Gastroesophageal sphincter (tissue), 4 donors: Measurements from ENCODE around the gene ADCY2. TPM values are rescaled to one million over a fixed set of nuclear protein-coding genes. Genes with fewer than 3 reads are reported as not detected.

Experiments
- ATAC-seq: fragments of 150-250 bp; one replicate; pipeline ENCODE4 v1.9.1; 2016; ENCODE audit warnings: mild to moderate bottlenecking, moderate library complexity
- H3K27ac ChIP-seq, 4 donors: fragments of 200-600 bp; sonication (generic) in 3 of 4; 1 replicate in 3 of 4; 2 replicates in 1 of 4; pipeline ENCODE4 v1.5.1; 2016 to 2019
- H3K27me3 ChIP-seq: fragments of 200-600 bp; sonication (generic); one replicate; pipeline ENCODE4 v1.5.1; 2019
- H3K36me3 ChIP-seq, 2 donors: fragments of 200-600 bp; sonication (generic); one replicate each; pipeline ENCODE4 v1.5.1; 2019; ENCODE audit warnings: control low read depth in 1 of 2
- H3K4me1 ChIP-seq, 3 donors: fragments of 200-600 bp; sonication (generic); 1 replicate in 2 of 3; 2 replicates in 1 of 3; pipeline ENCODE4 v1.5.1; 2016 to 2019; ENCODE audit warnings: control low read depth in 2 of 3
- H3K4me3 ChIP-seq, 2 donors: fragments of 200-600 bp; sonication (generic); one replicate each; pipeline ENCODE4 v1.5.1; 2019; ENCODE audit warnings: mild to moderate bottlenecking in 1 of 2, moderate library complexity in 1 of 2
- H3K9me3 ChIP-seq, 3 donors: fragments of 200-600 bp; sonication (generic); one replicate each; pipeline ENCODE4 v1.5.1; 2017 to 2019; ENCODE audit warnings: control low read depth in 2 of 3
- EP300 ChIP-seq: sonication (generic); formaldehyde crosslinking; IDR thresholded peaks from one replicate; pipeline ENCODE4 v1.6.1; 2017; ENCODE audit warnings: antibody characterized with exemption, mild to moderate bottlenecking
- POLR2A ChIP-seq, 2 donors: fragments of 450-650 bp; IDR thresholded peaks; one replicate each; pipeline ENCODE4 v1.6.1; 2017; ENCODE audit warnings: antibody characterized with exemption in 2 of 2, mild to moderate bottlenecking in 2 of 2, moderate library complexity in 1 of 2
- POLR2AphosphoS5 ChIP-seq: sonication (generic); formaldehyde crosslinking; IDR thresholded peaks from one replicate; pipeline ENCODE4 v1.6.1; 2017; ENCODE audit warnings: antibody characterized with exemption
- WGBS, 2 donors: methylation state at CpG; one replicate each; pipeline ENCODE4 v1.1.5; 2018; ENCODE audit warnings: low coverage in 1 of 2; 5-methylcytosine and 5-hydroxymethylcytosine counted together
- total RNA-seq, 4 donors: library from RNA; depleted of rRNA; stranded (reverse); fragments of >200 nt; gene quantifications; one replicate each; pipeline ENCODE4 v1.1.0, GENCODE V29; 2016
- TF ChIP-seq, protein P1 (sequence below), 4 experiments: fragments of 200-600 bp in 2 of 4; fragments of 450-650 bp in 2 of 4; sonication (generic) in 1 of 4; IDR thresholded peaks; one replicate each; pipeline ENCODE4 v1.5.1; 2017 to 2019; ENCODE audit warnings: antibody characterized with exemption in 4 of 4, mild to moderate bottlenecking in 2 of 4, moderate library complexity in 2 of 4

The ADCY2 gene
- total RNA-seq, 4 donors from 2014 or later, result 5.8 to 15.9 (median 8.9) TPM

DNA sequence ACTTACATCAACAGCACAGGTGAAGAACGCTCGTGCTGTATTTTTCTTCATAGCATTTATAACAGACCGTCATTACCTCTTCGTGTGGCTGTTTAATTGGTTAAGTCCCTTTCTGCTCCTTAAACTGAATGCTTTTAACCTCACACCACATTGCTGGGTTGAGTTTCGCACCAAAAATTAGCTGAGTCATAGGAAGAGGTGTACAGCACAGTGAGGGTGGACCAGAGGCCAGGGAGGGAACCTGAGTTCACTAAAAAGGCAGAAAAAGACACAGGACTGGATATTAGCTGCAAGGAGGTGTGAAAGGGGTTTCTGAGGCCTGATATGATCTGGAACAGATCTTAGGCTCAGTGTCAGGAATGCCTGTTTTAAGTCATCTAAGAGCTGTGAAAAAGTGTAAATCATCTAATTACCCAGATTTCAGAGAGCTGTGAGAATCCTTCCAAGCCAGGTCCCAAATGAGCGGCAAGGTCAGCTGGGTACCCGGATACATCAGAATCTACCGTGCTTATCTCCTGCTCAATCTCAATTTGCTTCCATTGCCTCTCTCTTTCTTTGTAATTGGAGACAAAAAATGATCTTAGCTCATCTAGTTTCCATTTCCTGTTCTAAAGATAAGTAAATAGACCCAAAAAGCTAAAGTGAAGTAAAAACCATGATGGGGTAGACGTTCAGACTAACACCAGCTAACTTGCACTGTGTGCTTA, 462.1 kb downstream of the ADCY2 start:
- WGBS, 2 donors, result 75% methylated on average over 8 to 9 of the region's 9 CpGs
- no peak for ATAC-seq
- TF ChIP-seq, protein P1, sequence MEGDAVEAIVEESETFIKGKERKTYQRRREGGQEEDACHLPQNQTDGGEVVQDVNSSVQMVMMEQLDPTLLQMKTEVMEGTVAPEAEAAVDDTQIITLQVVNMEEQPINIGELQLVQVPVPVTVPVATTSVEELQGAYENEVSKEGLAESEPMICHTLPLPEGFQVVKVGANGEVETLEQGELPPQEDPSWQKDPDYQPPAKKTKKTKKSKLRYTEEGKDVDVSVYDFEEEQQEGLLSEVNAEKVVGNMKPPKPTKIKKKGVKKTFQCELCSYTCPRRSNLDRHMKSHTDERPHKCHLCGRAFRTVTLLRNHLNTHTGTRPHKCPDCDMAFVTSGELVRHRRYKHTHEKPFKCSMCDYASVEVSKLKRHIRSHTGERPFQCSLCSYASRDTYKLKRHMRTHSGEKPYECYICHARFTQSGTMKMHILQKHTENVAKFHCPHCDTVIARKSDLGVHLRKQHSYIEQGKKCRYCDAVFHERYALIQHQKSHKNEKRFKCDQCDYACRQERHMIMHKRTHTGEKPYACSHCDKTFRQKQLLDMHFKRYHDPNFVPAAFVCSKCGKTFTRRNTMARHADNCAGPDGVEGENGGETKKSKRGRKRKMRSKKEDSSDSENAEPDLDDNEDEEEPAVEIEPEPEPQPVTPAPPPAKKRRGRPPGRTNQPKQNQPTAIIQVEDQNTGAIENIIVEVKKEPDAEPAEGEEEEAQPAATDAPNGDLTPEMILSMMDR (IDR thresholded peaks at IDR 0.05), result no peak
- TF ChIP-seq EP300 (no peak), POLR2AphosphoS5 (no peak), POLR2A (IDR thresholded peaks at IDR 0.05) (no peak)
- no peaks in the 10 kb centered on the region for H3K27me3 ChIP-seq
- peaks cover 0 to 57% of the 10 kb centered on the region in 2 donors for H3K36me3 ChIP-seq
- H3K4me3 ChIP-seq, result no peak overlapping the region
- no peaks in the 10 kb centered on the region for H3K4me1 ChIP-seq
- no peak overlapping the region for H3K27ac ChIP-seq
- no peaks in the 10 kb centered on the region for H3K9me3 ChIP-seq

DNA sequence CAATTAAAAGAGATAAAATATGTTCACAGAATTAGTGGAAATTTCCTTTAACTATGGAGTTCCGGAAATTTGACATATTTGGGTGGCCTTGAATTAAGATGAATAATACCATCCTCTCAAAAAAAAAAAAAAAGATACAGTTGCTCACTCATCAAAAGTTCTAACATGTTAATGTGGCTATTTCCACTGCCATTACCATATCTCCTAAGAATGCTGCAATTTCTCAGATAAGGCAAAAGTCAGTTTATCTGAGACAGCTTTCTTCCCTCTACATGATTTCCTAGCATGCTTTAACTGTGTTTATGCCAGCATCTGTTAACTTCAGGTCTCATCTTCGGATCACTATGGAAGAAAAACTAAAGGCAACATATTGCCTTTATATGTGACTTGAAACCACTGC, 470.3 kb downstream of the ADCY2 start:
- Histone ChIP-seq H3K9me3 (no peaks in the 10 kb centered on the region), H3K4me3 (no peak overlapping the region), H3K27me3 (no peaks in the 10 kb centered on the region), H3K27ac (no peak overlapping the region), H3K4me1 (peaks cover 11 to 30% (median 13%) of the 10 kb centered on the region in 3 donors), H3K36me3 (peaks cover 0 to 42% of the 10 kb centered on the region in 2 donors)
- 87 to 90% methylated on average over 2 of the region's 2 CpGs for WGBS, 2 donors
- no peak for ATAC-seq
- TF ChIP-seq EP300 (no peak), POLR2AphosphoS5 (no peak), POLR2A (IDR thresholded peaks at IDR 0.05) (no peak)
- TF ChIP-seq, protein P1 (IDR thresholded peaks at IDR 0.05), result no peak

DNA sequence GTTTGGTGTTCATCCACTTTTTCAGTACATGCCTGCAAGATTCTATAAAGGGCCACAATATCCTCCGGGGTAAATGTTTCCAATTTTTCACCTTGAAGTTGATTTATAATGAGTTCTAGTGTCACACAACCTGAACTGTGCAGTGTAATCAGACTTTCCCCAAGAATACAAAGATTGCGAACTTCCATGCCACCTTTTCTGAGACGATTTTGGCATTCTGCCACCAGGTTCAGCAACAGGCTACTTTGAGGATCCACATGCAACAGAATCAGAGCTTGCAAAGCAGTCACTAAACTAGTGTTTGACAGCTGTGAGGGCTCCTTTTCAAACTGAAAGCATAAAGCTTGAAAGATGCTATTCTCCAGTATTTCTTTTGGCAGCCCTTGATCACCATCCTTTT, 471.3 kb downstream of the ADCY2 start:
- Histone ChIP-seq H3K27ac (no peak overlapping the region), H3K9me3 (no peaks in the 10 kb centered on the region), H3K27me3 (no peaks in the 10 kb centered on the region), H3K36me3 (peaks cover 0 to 32% of the 10 kb centered on the region in 2 donors), H3K4me3 (no peak overlapping the region), H3K4me1 (peaks cover 11 to 40% (median 13%) of the 10 kb centered on the region in 3 donors)
- WGBS, 2 donors, result 76 to 80% methylated on average over 3 of the region's 3 CpGs
- ATAC-seq, result no peak
- TF ChIP-seq POLR2AphosphoS5 (no peak), POLR2A (IDR thresholded peaks at IDR 0.05) (no peak), EP300 (no peak)
- TF ChIP-seq, protein P1 (IDR thresholded peaks at IDR 0.05), result no peak

DNA sequence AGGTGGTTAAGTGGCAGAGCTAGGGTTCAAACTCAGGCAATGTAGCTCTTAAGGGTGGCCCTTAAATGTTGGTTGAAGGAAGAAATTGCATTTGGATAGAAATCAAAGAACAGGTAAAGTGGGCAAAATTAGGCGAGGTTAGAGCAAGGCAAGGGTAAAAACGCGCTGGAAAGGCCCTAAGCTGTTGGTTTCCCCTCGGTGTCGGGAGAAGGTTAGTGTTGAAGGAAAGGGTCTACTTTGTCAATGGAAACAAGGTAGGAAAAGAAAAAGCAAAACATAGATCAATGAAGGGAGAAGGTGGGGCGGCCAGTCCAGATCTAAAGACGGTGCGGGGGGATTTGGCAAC, 472.5 kb downstream of the ADCY2 start:
- ATAC-seq, result peak; percentile 19
- peaks cover 11 to 45% (median 13%) of the 10 kb centered on the region in 3 donors for H3K4me1 ChIP-seq
- peak overlapping the region; percentile 76 to 90 for H3K4me3 ChIP-seq
- H3K36me3 ChIP-seq, result peaks cover 0 to 20% of the 10 kb centered on the region in 2 donors
- H3K9me3 ChIP-seq, result no peaks in the 10 kb centered on the region
- no peak for TF ChIP-seq POLR2A (IDR thresholded peaks at IDR 0.05)
- TF ChIP-seq, protein P1 (IDR thresholded peaks at IDR 0.05), result no peak
- TF ChIP-seq EP300, result no peak
- no peak for TF ChIP-seq POLR2AphosphoS5
- peak overlapping the region; percentile 14 to 90 (median 88) for H3K27ac ChIP-seq
- 0 to 1% methylated on average over 6 to 8 of the region's 8 CpGs for WGBS, 2 donors
- H3K27me3 ChIP-seq, result no peaks in the 10 kb centered on the region
